Transverse colon (tissue), 4 donors: ENCODE data around the gene ITPKB.

Experiments
- EP300 ChIP-seq: sonication (generic); formaldehyde crosslinking; IDR thresholded peaks from one replicate; pipeline ENCODE4 v1.6.1; 2017; ENCODE audit warnings: antibody characterized with exemption, low read depth
- POLR2A ChIP-seq: fragments of 450-650 bp; IDR thresholded peaks from one replicate; pipeline ENCODE4 v1.6.1; 2016; ENCODE audit warnings: antibody characterized with exemption, mild to moderate bottlenecking, moderate library complexity
- POLR2AphosphoS5 ChIP-seq, 3 donors: sonication (generic); formaldehyde crosslinking; IDR thresholded peaks; one replicate each; pipeline ENCODE4 v1.6.1; 2016; ENCODE audit warnings: antibody characterized with exemption in 3 of 3
- TF ChIP-seq, protein P1 (sequence below), 5 experiments: fragments of 200-600 bp in 3 of 5; fragments of 450-650 bp in 2 of 5; sonication (generic) in 3 of 5; IDR thresholded peaks; 1 replicate in 2 of 5; 2 replicates in 3 of 5; pipeline ENCODE4 v1.5.1; 2016 to 2017; ENCODE audit warnings: antibody characterized with exemption in 5 of 5, inconsistent platforms in 3 of 5, mild to moderate bottlenecking in 2 of 5, moderate library complexity in 1 of 5

DNA sequence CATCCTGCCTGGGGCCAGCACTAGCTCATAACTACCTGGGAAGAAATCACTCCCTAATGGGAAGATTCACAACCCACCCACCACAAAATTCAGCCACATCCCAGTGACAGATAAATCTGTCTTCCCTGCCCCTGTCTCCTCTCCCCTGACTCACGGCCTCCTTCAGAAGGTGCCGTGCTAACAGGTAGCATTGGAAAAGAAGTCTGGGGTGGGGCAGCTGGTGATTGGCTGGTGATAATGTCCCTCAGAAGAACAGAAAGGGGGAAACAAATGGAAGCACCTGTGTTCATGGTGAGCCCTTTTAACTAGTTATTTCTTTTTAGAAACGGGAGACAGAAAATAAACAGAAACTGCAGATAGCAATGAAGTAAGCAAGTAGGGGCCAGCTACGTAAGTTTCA lies 29.1 kb downstream of the ITPKB start:
- TF ChIP-seq EP300: no peak
- TF ChIP-seq, protein P1, sequence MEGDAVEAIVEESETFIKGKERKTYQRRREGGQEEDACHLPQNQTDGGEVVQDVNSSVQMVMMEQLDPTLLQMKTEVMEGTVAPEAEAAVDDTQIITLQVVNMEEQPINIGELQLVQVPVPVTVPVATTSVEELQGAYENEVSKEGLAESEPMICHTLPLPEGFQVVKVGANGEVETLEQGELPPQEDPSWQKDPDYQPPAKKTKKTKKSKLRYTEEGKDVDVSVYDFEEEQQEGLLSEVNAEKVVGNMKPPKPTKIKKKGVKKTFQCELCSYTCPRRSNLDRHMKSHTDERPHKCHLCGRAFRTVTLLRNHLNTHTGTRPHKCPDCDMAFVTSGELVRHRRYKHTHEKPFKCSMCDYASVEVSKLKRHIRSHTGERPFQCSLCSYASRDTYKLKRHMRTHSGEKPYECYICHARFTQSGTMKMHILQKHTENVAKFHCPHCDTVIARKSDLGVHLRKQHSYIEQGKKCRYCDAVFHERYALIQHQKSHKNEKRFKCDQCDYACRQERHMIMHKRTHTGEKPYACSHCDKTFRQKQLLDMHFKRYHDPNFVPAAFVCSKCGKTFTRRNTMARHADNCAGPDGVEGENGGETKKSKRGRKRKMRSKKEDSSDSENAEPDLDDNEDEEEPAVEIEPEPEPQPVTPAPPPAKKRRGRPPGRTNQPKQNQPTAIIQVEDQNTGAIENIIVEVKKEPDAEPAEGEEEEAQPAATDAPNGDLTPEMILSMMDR (IDR thresholded peaks at IDR 0.05): no peak
- no peak for TF ChIP-seq POLR2AphosphoS5 (IDR thresholded peaks at IDR 0.05)
- no peak for TF ChIP-seq POLR2A
